Amygdala (tissue), 56 donors: ENCODE data around the gene SIMC1.
A peak's percentile ranks its signal among the peaks of the same experiment; 100 is the strongest.
"Not testable (repeated sequence)": the region's sequence is repeated elsewhere in the genome, so short reads cannot be mapped to it uniquely, and the experiment has no call there.

Source experiments
- DNase-seq, 56 donors: peaks; one replicate each; lab custom pipeline; 2025; lab: John Stamatoyannopoulos, UW

Gene SIMC1

DNA sequence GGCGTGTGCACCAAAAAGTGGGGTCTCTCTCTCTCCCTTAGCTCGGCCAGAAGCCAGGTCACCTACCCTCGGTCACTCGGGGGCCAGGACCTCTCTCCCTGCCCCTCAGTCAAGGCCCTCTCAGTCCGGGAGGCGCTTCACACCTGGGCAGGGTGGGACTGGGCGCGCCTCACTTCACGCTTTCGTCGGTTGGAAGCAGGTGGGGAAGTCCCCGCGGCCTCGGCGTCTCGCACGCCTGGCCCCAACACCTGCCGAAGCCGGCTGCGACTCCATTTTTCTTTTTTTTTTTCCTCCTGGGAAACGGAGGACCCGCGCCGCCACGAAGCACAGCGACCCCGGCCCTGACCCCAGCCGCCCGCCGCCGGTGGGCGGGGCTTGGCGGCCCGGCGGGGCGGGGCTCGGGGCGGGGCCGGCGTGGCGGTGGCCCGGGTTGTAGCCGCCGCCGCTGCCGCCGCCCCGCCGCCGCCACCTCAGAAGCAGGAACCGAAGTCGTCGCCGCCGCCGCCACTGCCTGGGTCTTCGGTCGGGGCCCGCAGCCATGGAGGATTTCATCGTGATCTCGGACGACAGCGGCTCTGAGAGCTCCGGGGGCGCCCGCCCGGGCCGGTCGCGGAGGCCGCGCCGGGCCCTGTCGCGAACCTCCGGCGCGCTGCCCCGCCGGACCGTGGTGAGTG, at the start of gene SIMC1:
Gene SIMC1 (plus strand): TSS at position 454 of the 674 bp plus-strand sequence. CDS start 85 bp downstream, at position 539.
- peak in 8 of 56 donors; percentile 2 to 56 (median 7) for DNase-seq

DNA sequence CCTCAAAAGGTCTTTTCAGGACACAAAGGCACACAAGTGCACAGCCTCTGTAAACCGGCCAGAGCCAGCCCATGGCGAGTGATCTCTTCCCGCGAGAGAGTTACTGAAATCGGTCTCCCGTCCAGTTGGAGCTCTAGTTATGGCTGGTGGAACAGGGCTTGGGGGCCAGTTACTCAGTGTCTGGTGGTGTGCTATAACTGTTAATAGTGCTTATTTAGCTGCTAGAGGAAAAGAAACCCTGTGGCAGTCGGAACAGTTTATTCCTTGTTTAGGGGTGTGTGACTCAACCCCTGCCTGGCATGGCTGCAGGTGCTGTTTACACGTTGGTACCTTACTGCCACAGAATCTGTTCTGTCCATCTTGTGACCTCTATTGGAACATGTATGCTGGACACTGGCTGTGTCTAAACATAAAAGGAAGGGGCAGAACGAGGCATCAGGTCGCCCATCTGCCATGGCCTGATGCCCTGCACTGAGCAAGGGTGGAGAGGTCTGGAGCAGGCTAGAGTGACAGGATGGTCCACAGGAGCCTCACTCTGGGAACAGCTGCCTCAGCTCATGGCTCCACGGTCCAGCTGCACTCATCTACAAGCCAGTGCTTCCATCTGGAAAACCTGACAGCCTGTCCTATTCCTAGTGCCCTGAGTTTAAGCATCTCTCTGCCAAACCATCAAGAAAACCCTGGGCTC, 49.6 kb upstream of the SIMC1 start:
- no peak for DNase-seq

DNA sequence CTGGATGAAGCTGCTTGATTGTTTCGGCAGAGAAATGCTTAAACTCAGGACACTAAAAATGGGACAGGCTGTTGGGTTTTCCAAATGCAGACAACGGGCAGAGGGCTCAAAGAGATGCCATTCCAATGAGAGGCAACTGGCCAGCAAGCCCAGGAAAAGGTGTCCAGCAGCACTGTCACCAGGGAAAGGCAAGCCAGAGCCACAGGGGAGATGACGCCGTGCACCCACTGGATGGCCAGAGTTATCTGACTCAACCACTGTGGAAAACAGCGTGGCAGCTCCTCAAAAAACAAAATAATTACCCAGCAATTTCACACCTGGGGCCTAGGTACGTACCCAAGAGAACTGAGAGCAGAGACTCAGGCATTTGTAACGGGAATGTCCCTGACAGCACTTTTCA, 48.4 kb upstream of the SIMC1 start:
- no peak for DNase-seq

DNA sequence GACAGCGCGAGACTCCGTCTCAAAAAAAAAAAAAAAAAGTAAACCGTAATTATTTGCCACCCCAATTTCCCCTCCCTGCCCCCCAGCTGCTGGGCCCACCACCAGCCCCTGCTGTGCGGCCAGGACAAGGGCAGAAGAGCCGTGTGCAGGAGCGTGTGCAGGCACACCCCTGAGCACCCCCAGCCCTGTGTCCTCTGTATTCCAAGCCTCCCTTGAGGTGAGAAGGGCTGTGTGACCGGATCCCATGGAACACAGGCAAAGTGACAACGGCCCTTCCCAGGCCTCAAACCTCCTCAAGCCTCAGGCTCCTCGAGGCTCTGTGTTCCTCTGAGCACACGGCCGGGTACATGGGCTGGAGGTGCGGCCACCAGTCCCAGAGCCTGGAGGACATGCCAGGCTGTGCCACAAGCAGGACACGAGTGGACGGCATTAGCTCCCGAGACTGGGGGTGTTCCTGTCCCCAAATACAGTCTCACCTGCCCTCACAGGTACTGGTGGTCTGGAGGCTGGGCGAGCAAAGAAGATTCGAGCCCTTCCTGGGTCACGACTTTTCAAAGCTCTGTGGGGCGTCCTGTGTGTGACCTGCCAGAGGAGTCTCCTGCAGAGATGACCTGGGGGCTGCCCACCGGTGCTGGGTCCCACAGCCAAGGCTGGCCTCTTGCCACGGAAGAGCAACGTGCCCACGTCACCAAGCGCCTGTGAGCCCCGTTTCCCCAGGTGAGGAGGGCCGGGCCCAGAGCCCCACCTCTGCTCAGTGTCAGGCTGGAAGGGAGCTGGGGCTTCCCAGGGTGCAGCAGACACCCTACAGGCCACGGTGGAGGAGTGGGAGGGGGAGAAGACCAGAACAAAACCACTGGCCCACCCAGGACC, 47.1 kb upstream of the SIMC1 start:
- no peak for DNase-seq

DNA sequence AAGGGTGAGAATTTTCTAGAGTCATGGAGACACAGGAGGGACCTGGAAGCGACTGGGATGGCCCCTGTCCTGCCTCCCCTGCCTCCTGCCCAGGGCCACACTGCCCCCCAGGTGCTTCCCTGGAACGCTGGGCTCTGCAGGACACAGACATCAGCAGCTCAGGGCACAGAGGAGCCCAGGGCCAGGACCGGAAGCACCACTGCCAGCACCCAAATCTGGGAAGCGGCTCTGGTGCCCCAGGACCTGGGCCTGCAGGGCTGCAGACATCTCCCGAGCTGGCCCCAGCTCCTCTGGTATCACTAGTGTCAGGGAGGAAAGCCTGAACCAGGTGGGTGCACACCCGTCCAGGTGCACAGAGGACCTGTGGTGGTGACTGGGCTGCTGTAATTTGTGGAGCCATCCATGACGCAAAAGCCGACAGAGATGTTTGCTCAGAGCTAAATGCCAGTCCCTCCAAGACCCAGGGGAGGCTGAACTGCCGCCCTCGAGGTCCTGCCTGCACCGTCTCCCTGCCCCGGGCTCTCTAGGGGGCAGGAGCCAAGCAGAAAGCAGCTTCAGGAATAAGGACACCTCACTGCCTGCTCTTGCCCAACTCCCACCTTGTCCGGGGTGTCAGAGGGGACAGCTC, 46.0 kb upstream of the SIMC1 start:
- DNase-seq, result no peak

DNA sequence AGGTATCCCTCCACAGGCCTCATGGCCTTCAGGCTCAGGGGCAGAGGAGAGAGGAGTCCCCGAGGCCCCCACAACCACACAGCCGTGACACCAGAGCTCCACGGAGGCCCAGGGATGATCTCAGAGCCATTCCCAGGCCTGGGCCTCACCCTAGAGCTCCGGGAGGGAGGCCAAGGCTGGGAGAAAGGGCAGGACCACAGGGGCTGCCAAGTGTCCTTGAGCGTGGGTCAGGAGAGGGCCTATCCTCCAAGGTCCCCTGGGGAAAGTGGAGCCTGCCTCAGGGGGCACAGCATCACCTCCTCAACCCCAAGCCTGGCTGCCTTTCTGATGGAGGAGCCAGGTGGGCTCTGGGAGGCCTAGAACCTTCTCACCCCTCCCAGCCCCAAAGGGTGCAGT, 45.5 kb upstream of the SIMC1 start:
- not testable (repeated sequence) for DNase-seq

DNA sequence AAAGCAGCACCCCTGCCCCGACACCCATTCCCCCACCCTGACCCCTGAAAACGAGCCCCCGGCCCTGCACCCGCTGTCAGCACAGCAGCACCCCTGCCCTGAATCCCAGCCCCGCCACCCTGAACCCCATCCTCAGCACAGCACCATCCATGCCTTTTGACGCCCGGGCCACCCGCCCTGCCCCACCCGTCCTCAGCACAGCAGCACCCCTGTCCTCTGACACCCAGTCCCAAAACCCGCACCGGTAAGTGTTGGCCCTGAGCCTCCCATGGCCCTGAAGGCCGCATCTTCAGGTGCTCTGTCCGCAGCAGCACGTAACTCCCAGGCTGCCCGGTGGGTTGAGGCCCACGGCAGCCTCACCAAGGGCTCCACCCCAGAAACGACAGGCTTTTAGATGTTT, 44.6 kb upstream of the SIMC1 start:
- not testable (repeated sequence) for DNase-seq

DNA sequence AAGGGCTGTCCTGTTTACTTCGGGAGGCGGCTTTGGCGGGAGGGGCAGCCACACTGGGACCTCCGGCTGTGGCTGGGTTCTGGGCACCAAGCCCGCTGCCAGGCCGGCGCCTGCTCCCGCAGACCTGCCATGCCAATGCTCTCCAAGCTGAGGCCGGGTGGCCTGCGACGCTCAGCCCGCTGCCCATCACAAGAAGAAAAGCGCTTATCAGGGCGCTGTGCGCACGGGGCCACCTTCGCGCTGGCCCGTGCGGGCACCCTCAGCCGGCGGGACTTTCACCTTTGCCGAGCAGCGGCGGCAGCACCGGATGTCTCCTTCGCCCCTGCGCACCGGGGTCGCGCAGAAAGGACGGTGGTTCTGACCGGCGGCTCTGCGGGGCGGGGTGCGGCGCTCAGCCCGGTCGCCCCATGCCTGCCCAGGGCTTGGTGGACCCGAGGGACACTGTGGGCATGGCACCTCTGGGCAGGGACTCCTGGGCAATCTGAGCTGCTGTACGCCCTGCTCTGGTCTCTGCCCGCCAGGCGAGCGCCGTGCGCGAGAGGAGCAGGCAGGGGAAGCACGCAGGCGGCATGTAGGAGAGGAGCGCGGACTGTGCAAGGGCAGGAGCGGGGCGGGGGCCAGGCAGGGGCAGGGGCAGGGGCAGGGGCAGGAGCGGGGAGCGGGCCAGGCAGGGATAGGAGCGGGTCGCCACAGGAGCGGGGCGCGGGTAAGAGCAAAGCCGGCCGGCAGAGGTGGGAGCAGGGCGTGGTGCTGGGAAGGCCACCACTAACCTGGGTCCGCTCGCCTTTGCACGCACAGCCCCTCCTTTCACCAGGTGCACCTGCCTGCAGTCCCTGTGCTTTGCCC, 43.8 kb upstream of the SIMC1 start:
- peak in 4 of 56 donors; percentile 3 to 24 (median 8) for DNase-seq

DNA sequence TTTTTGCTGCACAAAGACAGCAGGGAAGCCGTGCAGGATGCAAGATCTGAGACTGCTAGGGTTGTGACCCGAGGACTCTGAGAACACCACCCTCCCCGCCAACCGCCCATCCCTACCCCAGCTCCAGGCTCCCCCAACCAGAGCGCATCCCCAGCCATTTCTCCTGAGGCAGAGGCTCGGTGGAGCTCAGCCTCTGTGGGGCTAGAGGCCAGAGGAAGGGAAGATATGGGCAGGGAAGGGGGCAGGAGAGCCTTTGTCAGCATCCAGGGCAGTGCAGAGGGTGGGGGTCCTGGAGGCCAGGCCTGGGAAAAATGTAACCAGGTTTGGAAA, 43.2 kb upstream of the SIMC1 start:
- not testable (repeated sequence) for DNase-seq

DNA sequence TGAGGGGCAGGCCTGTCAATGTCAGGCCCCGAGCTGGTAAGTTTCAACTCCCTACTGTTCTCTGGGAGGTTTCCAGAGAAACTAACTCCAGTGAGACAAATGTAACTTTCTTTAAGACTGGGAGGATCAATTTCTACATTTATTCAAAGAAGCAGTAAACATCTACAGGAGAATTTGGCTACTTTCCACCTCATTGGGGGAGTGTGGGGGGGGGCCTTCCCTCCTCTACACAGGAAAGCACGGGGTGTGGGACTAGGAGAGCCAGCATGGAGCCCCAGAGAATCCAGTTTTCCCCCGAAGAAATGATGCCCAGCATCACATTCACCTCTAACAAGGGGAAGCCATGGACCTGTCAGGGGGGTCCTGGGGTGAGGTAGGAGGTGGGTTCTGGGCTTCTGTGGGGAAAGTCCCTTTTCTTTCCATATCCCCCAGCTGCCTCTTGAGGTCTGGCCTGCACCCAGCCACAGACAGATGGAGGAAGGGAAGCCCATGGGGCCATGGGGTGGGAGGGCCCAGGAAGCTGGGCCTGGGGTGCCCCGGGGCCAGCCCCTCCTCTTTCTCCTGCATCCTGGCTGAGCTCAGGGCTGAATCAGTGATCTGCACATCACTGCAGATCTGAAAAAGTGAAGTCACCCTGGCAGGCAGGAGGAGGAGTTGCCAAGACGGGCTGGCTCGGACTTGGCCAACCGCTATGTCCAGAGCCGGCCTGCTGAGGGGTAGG, 42.6 kb upstream of the SIMC1 start:
- DNase-seq, result not testable (repeated sequence)

DNA sequence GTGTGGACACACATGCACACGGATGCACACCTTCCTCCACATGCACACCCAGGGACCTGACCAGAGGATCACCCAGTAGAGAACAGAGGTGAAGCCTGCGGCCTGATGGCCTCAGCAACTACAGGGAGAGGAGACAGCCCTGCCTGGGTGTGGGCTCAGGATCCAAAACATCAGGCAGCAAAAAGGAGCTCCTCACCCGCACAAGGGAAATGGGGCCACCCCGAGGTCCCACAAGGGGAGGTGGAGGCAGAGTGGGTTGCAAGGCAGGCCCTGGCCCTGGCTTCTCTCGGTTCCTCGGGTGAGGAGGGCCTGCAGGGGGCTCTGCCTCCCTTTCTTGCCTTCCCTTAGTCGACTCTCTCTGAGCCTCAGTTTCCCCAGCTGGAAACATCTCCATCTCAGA, 41.4 kb upstream of the SIMC1 start:
- DNase-seq, result not testable (repeated sequence)

DNA sequence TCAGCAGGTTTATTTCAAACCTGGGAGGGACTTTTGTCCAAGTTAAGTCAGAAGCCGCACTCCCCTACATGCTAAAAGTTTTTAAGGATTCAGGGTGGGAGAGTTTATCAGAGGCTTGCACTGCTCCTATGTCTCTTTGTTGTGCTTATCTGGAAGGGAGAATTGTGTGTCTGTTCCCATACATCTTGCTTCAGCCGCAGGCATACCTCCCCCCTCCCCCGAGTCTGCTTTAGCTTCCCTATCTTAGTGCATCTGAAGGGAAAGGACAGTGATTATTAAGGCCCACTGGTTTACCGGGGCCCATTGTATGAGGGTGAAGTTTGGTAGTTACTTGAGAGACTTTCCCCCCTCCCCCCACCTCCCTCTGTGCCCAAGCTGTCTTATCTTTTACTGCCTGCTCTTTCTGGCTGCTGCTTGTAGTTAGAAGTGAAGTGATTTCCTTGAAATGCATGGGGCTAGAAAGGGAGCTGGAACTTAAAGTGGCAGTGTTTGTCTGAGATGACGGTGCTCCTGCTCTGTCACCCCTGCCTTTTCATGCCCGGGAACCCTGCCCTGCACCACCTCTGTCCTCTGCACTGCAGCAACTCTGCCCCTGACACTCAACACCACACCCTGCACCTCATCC, 40.9 kb upstream of the SIMC1 start:
- not testable (repeated sequence) for DNase-seq

DNA sequence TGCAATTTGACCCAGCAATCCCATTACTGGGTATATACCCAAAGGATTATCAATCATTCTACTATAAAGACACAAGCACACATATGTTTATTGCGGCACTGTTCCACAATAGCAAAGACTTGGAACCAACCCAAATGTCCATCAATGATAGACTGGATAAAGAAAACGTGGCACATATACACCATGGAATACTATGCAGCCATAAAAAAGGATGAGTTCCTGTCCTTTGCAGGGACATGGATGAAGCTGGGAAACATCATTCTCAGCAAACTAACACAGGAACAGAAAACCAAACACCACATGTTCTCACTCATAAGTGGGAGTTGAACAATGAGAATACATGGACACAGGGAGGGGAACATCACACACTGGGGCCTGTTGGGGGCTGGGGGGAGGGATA, 39.9 kb upstream of the SIMC1 start:
- not testable (repeated sequence) for DNase-seq

DNA sequence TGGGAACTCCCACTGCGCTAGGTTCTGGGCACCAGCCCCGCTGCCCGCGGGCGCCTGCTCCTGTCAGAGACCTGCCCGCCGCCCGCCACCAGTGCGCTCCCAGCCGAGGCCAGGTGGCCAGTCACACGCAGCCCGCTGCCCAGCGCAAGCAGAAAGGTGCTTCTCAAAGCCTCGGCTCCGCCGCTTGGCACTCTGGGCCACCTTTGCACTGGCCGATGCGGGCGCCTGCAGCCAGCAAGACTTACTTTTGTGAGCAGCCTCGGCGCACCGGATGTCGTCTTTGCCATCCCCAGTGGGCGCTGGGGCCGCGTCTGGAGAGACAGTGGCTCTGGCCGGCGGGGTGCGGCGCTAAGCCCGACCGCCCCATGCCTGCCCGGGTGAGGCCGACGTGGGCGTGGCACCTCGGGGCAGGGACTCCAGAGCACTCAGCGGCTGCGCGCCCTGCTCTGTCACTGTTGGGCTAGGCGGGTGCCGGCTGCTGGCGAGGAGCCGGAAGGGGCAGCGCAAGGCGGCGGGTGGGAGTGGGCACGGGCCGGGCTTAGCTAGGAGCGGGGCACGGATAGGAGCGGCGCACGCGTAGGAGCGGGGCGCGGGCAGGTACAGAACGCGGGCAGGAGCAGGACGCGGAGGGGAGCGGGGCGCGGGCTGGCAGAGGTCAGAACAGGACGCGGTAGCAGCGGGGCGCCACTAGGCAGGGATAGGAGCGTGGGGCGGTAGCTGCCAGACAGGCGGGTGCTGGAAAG, 39.1 kb upstream of the SIMC1 start:
- not testable (repeated sequence) for DNase-seq

DNA sequence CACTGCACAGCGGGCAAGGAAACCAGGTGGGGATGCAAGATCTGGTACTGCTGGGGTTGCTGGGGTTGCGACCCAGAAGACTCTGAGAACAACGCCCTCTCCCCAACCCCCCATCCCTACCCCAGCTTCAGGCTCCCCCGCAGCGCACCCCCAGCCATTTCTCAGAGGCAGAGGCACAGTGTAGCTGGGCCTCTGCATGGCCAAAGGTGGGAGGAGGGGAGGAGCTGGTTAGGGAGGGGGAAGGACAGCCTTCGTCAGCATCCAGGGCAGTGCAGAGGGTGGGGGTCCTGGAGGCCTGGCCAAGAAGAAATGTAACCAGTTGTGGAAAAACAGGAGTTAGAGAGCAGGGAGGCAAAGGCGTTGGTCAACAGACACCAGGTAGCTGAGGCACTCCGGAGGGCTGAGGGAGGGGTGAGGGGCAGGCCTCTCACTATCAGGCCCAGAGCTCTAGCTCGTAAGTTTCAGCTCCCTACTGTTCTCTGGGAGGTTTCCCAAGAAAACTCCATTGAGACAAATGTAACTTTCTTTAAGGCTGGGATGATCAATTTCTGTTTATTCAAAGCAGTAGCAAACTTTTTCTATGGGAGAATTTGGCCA, 38.3 kb upstream of the SIMC1 start:
- not testable (repeated sequence) for DNase-seq

DNA sequence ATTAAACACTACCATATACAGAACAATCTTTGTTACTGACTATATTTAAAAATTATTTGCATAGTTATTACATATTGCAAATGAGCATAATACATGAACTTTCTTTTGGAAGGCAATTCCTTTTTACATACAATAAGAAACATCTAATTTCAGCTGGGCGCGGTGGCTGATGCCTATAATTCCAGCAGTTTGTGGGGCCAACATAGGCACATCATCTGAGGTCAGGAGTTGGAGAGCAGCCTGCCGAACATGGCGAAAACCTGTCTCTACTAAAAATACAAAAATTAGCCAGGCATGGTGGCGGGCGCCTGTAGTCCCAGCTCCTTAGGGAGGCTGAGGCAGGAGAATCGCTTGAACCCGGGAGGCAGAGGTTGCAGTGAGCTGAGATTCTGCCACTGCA, 36.4 kb upstream of the SIMC1 start:
- no peak for DNase-seq

DNA sequence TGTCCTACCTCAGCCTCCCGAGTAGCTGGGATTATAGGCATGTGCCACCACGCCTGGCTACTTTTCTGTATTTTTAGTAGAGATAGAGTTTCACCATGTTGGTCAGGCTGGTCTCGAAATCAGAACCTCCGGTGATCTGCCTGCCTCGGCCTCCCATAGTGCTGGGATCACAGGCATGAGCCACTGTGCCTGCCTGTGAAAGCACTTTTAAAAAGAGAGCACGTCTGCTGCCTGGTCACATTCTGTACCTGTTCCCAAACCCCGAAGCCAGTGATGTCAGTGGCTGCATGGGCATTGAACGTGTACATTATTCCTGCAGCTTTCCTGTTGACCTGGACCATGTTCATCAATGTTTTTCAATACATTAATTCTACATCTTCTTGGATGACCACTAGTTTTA, 35.1 kb upstream of the SIMC1 start:
- DNase-seq, result no peak

DNA sequence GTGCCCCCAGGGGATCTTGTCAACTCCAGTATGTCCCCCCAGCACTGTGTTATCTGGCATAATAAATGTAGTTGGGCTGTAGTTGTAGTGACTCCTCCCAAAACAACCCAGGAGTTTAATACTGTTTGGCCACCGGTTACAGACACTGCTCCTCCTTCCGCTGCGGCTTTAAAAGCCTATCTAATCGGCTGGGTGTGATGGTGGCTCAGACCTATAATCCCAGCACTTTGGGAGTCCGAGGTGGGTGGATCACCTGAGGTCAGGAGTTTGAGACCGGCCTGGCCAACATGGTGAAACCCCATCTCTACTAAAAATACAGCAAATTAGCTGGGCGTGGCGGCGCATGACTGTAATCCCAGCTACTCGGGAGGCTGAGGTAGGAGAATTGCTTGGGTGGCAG, 34.7 kb upstream of the SIMC1 start:
- not testable (repeated sequence) for DNase-seq
